CD4-positive, CD25-positive, alpha-beta regulatory T cell (primary cell): ENCODE results near the gene TLR9. TPM values are rescaled to one million over a fixed set of nuclear protein-coding genes. Genes with fewer than 3 reads are reported as not detected.

Experiments
- ATAC-seq, 2 donors: fragments of 150-1000 bp; cut with Tn5 transposase; one replicate each; pipeline ENCODE4 v1.10.0; 2021; ENCODE audit warnings: low read depth in 2 of 2, moderate number of reproducible peaks in 2 of 2, moderate library complexity in 1 of 2
- DNase-seq, 3 donors: peaks; one replicate each; pipeline versions ENCODE4 v3.0.0 to v3.0.0-alpha.2; 2012 to 2022; ENCODE audit warnings: mixed read lengths in 1 of 3
- H3K27ac ChIP-seq: one replicate; pipeline ENCODE4 v1.7.0; 2013; ENCODE audit warnings: mild to moderate bottlenecking, low read length; ENCODE audit not compliant: insufficient read depth, poor library complexity, severe bottlenecking
- H3K27me3 ChIP-seq: one replicate; pipeline ENCODE4 v1.7.0; 2013; ENCODE audit warnings: low read length; ENCODE audit not compliant: control insufficient read depth, insufficient read depth
- H3K36me3 ChIP-seq: one replicate; pipeline ENCODE4 v1.7.0; 2013; ENCODE audit warnings: mild to moderate bottlenecking, low read length, moderate library complexity; ENCODE audit not compliant: control insufficient read depth, insufficient read depth
- H3K4me1 ChIP-seq: 2 replicates; pipeline ENCODE4 v1.7.0; 2013; ENCODE audit warnings: mild to moderate bottlenecking, low read length; ENCODE audit not compliant: insufficient read depth, control insufficient read depth, poor library complexity, severe bottlenecking
- H3K4me3 ChIP-seq: one replicate; pipeline ENCODE4 v1.7.0; 2013; ENCODE audit warnings: low read depth, mild to moderate bottlenecking, low read length, moderate library complexity
- H3K9me3 ChIP-seq, 2 experiments: 1 replicate in 1 of 2; 2 replicates in 1 of 2; pipeline ENCODE4 v1.7.0; 2013; ENCODE audit warnings: low read length in 2 of 2, mild to moderate bottlenecking in 1 of 2, moderate library complexity in 1 of 2; ENCODE audit not compliant: control insufficient read depth in 2 of 2
- H3K27ac Mint-ChIP-seq, 3 donors: one replicate each; pipeline ENCODE4 v1.8.0; 2020 to 2022; ENCODE audit warnings: mild to moderate bottlenecking in 3 of 3, mixed read lengths in 3 of 3, moderate library complexity in 2 of 3
- H3K27me3 Mint-ChIP-seq: one replicate; pipeline ENCODE4 v1.8.0; 2022; ENCODE audit warnings: mild to moderate bottlenecking, mixed read lengths
- H3K36me3 Mint-ChIP-seq: one replicate; pipeline ENCODE4 v1.8.0; 2020; ENCODE audit warnings: mixed read lengths
- H3K4me1 Mint-ChIP-seq, 4 donors: one replicate each; pipeline ENCODE4 v1.8.0; 2020 to 2022; ENCODE audit warnings: mixed read lengths in 4 of 4, mild to moderate bottlenecking in 1 of 4
- H3K4me3 Mint-ChIP-seq, 4 donors: one replicate each; pipeline ENCODE4 v1.8.0; 2020 to 2022; ENCODE audit warnings: mild to moderate bottlenecking in 4 of 4, mixed read lengths in 4 of 4, moderate library complexity in 3 of 4
- H3K9me3 Mint-ChIP-seq, 7 donors: one replicate each; pipeline ENCODE4 v1.8.0; 2020 to 2022; ENCODE audit warnings: mixed read lengths in 7 of 7, mild to moderate bottlenecking in 3 of 7, moderate library complexity in 2 of 7
- polyA plus RNA-seq, 4 donors: library from polyadenylated mRNA; unstranded; fragments of 300-500 nt; fragmentation: Illumina TruSeq; gene quantifications; one replicate each; pipeline ENCODE4 v1.2.3, GENCODE V29; 2021
- total RNA-seq: library from RNA; stranded (reverse); gene quantifications from one replicate; pipeline ENCODE4 v1.2.3, GENCODE V29; 2022

TLR9 gene
- total and polyA plus RNA-seq, 5 donors from 2014 or later: 0.16 to 0.27 TPM; not detected in 3

DNA sequence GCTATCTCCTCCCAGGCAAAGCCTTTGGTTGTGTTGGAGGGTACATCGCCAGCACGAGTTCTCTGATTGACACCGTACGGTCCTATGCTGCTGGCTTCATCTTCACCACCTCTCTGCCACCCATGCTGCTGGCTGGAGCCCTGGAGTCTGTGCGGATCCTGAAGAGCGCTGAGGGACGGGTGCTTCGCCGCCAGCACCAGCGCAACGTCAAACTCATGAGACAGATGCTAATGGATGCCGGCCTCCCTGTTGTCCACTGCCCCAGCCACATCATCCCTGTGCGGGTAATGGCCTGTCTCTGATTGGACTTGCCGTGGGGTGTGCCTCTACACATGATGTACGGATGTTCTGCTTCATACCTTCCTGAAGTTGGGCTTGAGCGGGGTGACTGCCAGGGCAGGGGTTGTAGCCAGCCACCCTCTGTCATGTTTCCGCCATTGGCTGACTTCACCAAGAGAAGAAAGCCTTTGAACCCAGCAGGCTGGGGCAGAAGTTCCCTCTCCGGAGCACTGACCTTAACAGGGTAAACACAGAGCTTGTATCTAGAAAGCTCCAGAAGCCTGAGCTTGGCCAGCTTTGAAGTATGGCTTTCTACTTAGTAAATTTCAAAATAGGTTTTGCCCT, 14.1 kb downstream of the TLR9 start:
- Mint-ChIP-seq H3K4me1 (peaks cover 4 to 14% (median 9%) of the 10 kb centered on the region in 4 donors), H3K27me3 (no peaks in the 10 kb centered on the region), H3K27ac (no peak overlapping the region), H3K4me3 (no peak overlapping the region), H3K36me3 (peaks cover 58% of the 10 kb centered on the region), H3K9me3 (no peaks in the 10 kb centered on the region)
- no peak for ATAC-seq
- H3K27ac ChIP-seq: no peak overlapping the region
- DNase-seq: no peak
- H3K9me3 ChIP-seq: no peaks in the 10 kb centered on the region
- peaks cover 84% of the 10 kb centered on the region for H3K36me3 ChIP-seq
- H3K4me1 ChIP-seq: peaks cover under 1% of the 10 kb centered on the region
- H3K4me3 ChIP-seq: no peak overlapping the region
- H3K27me3 ChIP-seq: no peaks in the 10 kb centered on the region

DNA sequence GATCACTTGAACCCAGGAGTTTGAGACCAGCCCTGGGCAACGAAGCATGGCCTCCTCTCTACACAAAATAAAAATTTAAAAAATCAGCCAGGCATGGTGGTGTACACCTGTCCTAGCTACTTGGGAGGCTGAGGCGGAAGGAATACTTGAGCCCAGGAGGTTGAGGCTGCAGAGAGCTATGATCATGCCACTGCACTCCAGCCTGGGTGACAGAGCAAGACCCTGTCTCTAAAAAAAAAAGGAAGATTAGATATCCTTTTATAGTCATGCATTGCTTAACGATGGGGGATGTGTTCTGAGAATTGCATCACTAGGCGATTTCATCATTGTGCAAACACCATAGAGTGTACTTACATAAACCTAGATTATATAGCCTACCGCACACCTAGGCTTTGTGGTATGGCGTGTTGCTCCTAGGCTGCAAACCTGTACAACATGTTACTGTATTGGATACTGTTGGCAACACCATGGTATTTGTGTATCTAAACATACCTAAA, 14.8 kb downstream of the TLR9 start:
- H3K27me3 ChIP-seq: no peaks in the 10 kb centered on the region
- no peak overlapping the region for H3K4me3 ChIP-seq
- H3K36me3 ChIP-seq: peaks cover 92% of the 10 kb centered on the region
- no peaks in the 10 kb centered on the region for H3K9me3 ChIP-seq
- no peak overlapping the region for H3K27ac Mint-ChIP-seq
- H3K9me3 Mint-ChIP-seq: no peaks in the 10 kb centered on the region
- H3K27me3 Mint-ChIP-seq: no peaks in the 10 kb centered on the region
- H3K4me1 ChIP-seq: no peaks in the 10 kb centered on the region
- ATAC-seq: no peak
- no peak for DNase-seq
- no peak overlapping the region for H3K4me3 Mint-ChIP-seq
- peaks cover 63% of the 10 kb centered on the region for H3K36me3 Mint-ChIP-seq
- H3K27ac ChIP-seq: no peak overlapping the region
- H3K4me1 Mint-ChIP-seq: peaks cover 4 to 11% (median 8%) of the 10 kb centered on the region in 4 donors

DNA sequence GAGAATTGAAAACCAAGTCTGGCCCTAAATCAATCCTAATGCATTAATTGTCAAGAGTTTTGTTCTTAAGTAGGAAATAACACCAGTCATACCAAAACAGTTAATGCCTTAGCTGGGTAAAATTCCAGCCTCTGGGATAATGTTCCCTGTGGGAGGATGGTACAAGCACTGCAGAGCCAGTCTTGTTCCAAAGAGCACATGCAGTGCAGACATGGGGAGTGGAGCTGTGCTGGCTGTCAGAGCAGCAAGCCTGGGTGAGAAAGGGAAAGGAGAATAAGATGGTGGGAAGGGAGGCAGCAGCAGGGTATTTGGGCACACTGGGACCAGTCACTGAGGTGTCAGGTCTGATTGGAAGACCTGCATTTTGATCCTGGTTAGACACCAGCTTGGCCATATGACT, 15.4 kb downstream of the TLR9 start:
- no peak overlapping the region for H3K27ac ChIP-seq
- peaks cover 62% of the 10 kb centered on the region for H3K36me3 Mint-ChIP-seq
- ATAC-seq (no peak), DNase-seq (no peak)
- H3K27ac Mint-ChIP-seq: peak overlapping the region in 1 of 3 donors; percentile 48
- H3K9me3 ChIP-seq: no peaks in the 10 kb centered on the region
- H3K27me3 ChIP-seq: no peaks in the 10 kb centered on the region
- no peak overlapping the region for H3K4me3 ChIP-seq
- no peak overlapping the region for H3K4me3 Mint-ChIP-seq
- peaks cover 93% of the 10 kb centered on the region for H3K36me3 ChIP-seq
- no peaks in the 10 kb centered on the region for H3K9me3 Mint-ChIP-seq
- peaks cover 3 to 11% (median 7%) of the 10 kb centered on the region in 4 donors for H3K4me1 Mint-ChIP-seq
- no peaks in the 10 kb centered on the region for H3K27me3 Mint-ChIP-seq
- H3K4me1 ChIP-seq: no peaks in the 10 kb centered on the region

- H3K9me3 ChIP-seq: no peaks in the 10 kb centered on the region
- H3K4me1 Mint-ChIP-seq: peaks cover 0 to 18% (median 10%) of the 10 kb centered on the region in 4 donors
- no peak for ATAC-seq
Measured at GRCh38 chr3:52208556-52208955, 16.9 kb downstream of the TLR9 start.

DNA sequence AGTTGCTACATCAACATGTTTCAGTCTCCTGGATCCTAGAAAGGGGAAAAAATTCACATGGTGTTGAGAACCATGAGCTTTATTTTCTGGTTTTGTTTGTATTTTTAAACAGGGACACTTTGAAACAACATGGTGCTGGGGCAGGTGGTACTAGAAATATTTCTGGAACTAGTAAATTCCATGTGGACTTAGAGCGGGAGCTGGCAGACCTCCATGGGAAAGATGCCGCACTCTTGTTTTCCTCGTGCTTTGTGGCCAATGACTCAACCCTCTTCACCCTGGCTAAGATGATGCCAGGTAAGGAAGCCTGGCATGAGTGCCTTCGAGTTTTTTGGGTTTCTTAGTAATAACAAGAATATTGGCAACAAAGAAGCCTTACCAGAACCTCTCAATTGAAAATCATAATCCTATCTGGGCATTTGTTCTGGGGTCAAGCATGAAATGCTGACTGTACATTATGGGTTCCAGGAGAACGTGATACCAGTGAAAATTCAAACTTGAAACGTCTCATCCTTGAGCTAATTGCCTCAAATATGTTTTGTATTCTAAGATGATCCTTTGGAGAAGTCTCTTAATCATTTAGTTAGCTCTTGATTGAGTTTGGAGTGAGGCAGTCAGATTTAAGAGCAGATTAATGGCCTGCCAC, 19.6 kb downstream of the TLR9 start:
- Mint-ChIP-seq H3K4me3 (no peak overlapping the region), H3K36me3 (peaks cover 55% of the 10 kb centered on the region)
- H3K4me1 ChIP-seq: peaks cover 4% of the 10 kb centered on the region

More at GRCh38 chr3:52208556-52208955, 16.9 kb downstream of the TLR9 start:
- DNase-seq: no peak
- Histone ChIP-seq H3K27ac (no peak overlapping the region), H3K4me1 (no peaks in the 10 kb centered on the region), H3K4me3 (no peak overlapping the region), H3K27me3 (no peaks in the 10 kb centered on the region), H3K36me3 (peaks cover 94% of the 10 kb centered on the region)
- Mint-ChIP-seq H3K9me3 (no peaks in the 10 kb centered on the region), H3K4me3 (no peak overlapping the region), H3K27me3 (no peaks in the 10 kb centered on the region), H3K27ac (no peak overlapping the region), H3K36me3 (peaks cover 62% of the 10 kb centered on the region)

GRCh38 chr3:52204337-52205073, 20.9 kb downstream of the TLR9 start:
- H3K27me3 Mint-ChIP-seq: no peaks in the 10 kb centered on the region
- peaks cover 2 to 40% (median 34%) of the 10 kb centered on the region in 4 donors for H3K4me1 Mint-ChIP-seq
- H3K9me3 Mint-ChIP-seq: no peaks in the 10 kb centered on the region
- peak overlapping the region in 1 of 3 donors; percentile 23 for H3K27ac Mint-ChIP-seq
- ATAC-seq: no peak
- Histone ChIP-seq H3K9me3 (no peaks in the 10 kb centered on the region), H3K27me3 (no peaks in the 10 kb centered on the region), H3K27ac (no peak overlapping the region), H3K4me1 (peaks cover 6% of the 10 kb centered on the region), H3K4me3 (no peak overlapping the region), H3K36me3 (peaks cover 80% of the 10 kb centered on the region)
- no peak for DNase-seq
- H3K4me3 Mint-ChIP-seq: no peak overlapping the region
- H3K36me3 Mint-ChIP-seq: peaks cover 53% of the 10 kb centered on the region

More for the DNA sequence above, 19.6 kb downstream of the TLR9 start:
- DNase-seq: no peak
- H3K27ac ChIP-seq: no peak overlapping the region
- no peak overlapping the region for H3K4me3 ChIP-seq
- Mint-ChIP-seq H3K9me3 (no peaks in the 10 kb centered on the region), H3K27me3 (no peaks in the 10 kb centered on the region), H3K27ac (peak overlapping the region in 2 of 3 donors; percentile 25 to 60), H3K4me1 (peaks cover 0 to 29% (median 27%) of the 10 kb centered on the region in 4 donors)
- peaks cover 87% of the 10 kb centered on the region for H3K36me3 ChIP-seq
- no peaks in the 10 kb centered on the region for H3K9me3 ChIP-seq
- no peak for ATAC-seq
- no peaks in the 10 kb centered on the region for H3K27me3 ChIP-seq

- no peak overlapping the region for H3K4me3 ChIP-seq
- no peaks in the 10 kb centered on the region for H3K9me3 ChIP-seq
- H3K36me3 ChIP-seq: peaks cover 76% of the 10 kb centered on the region
- no peaks in the 10 kb centered on the region for H3K9me3 Mint-ChIP-seq
- H3K36me3 Mint-ChIP-seq: peaks cover 53% of the 10 kb centered on the region
- H3K27ac Mint-ChIP-seq: peak overlapping the region in 1 of 3 donors; percentile 62
- peaks cover 10 to 48% (median 42%) of the 10 kb centered on the region in 4 donors for H3K4me1 Mint-ChIP-seq
- no peak for DNase-seq
- H3K27me3 Mint-ChIP-seq: no peaks in the 10 kb centered on the region
- peaks cover 14% of the 10 kb centered on the region for H3K4me1 ChIP-seq
- no peak overlapping the region for H3K27ac ChIP-seq
- H3K4me3 Mint-ChIP-seq: no peak overlapping the region
- no peaks in the 10 kb centered on the region for H3K27me3 ChIP-seq
- ATAC-seq: no peak
Measured at GRCh38 chr3:52203701-52204100, 21.7 kb downstream of the TLR9 start.
